GM23248 (cell line): ENCODE measurements around the gene MARCHF5.

Experiments used
- EZH2 ChIP-seq: fragments of 200-600 bp; sonication (generic); IDR thresholded peaks from 2 replicates; pipeline ENCODE4 v1.6.1; 2018; ENCODE audit warnings: antibody characterized with exemption, mild to moderate bottlenecking; ENCODE audit not compliant: insufficient read depth, poor library complexity, severe bottlenecking
- EZH2phosphoT487 ChIP-seq: fragments of 200-600 bp; sonication (generic); IDR thresholded peaks from 2 replicates; pipeline ENCODE4 v1.6.1; 2018; ENCODE audit warnings: antibody characterized with exemption, moderate library complexity, mild to moderate bottlenecking, low read depth; ENCODE audit not compliant: insufficient read depth

DNA sequence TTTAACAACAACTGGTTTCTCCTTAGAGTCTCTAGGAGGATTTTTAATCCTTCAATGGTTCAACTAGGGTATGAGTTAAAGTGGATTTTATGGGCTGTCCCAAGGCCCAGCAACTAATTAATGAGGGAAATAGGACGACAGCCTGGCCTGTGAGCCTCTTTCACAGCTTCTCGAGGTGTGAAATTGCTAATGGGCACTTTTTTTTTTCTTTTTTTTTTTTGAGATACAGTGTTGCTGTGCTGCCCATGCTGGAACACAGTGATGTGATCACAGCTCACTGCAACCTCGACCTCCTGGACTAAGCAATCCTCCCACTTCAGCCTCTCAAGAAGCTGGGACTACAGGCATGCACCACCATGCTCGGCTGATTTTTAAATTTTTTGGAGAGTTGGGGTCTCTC is 87.0 kb downstream of the MARCHF5 start:
- TF ChIP-seq EZH2: no peak
- no peak for TF ChIP-seq EZH2phosphoT487
